GM19395 (cell line): ENCODE measurements around the gene CLPTM1L.
"Not testable (repeated sequence)": the region's sequence is repeated elsewhere in the genome, so short reads cannot be mapped to it uniquely, and the experiment has no call there.

Source experiments
- ATAC-seq: cut with Tn5 transposase; IDR thresholded peaks from one replicate; pipeline ENCODE4 v1.9.1; 2021; ENCODE audit warnings: mild to moderate bottlenecking, moderate library complexity; ENCODE audit not compliant: unreplicated experiment

The CLPTM1L gene

DNA sequence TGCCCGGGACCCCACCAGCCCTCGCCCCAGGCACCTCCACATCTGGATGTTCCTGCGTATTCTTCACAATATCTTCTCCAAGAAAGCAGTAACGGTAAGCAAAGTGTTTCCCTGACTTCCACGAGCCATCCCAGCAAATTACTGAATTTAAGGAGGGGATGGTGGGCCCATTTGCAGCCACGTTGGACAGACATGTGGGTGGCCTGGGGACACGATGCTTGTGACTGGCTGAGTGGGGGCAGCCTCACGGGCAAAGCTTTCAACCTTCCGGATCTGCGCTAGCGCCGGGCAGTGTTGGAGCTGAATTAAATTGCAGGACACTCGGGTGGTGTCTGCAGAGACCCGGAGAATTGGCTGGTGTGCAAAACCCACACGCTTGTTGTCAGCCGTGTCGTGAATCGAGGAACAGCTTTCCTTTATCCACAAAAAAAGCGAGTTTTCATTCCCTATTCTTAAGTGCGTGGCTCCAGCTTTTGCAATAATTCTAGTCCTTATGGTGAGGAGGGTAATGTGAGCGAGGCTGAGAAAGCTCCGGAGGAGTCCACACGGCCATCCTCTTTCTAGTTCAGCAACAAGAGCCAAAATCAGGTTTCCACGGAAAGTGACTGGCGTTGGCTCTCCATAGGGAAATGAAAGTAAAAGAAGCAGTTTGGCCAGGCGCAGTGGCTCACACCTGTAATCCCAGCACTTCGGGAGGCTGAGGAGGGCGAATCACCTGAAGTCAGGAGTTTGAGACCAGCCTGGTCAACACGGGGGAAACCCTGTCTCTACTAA lies 17.5 kb upstream of the CLPTM1L start:
- no peak for ATAC-seq

DNA sequence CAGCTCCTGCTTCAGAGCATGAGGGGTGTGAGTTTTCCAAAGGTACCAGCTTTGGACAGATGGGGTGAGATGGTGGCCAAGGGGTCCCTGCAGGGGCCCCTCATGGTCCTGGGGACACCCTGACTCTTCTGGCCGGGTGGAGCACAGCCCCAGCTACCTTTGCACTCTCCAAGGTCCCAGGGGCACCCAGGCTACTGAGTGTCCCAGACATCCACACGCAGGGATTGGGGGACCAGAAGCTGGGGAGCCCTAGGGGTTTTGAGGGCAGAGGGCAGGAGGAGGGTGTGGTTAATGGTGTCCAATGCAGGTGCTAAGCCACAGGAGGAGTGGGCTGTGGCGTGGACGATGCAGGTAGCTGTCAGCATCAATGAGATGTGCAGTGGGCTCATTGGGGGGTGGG lies 16.0 kb upstream of the CLPTM1L start:
- ATAC-seq: no peak

DNA sequence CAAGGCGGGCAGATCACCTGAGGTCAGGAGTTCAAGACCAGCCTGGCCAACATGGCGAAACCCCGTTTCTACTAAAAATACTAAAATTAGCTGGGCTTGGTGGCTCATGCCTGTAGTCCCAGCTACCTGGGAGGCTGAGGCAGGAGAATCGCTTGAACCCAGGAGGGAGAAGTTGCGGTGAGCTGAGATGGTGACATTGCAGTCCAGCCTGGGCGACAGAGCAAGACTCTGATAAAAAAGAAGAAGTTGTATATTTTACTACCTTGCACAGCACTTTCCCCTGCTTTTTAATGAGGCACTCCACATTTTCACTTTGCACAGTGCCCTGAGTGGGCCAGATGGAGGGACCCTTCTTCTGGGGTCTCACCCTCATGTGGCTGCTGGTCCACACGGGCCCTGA lies 15.5 kb upstream of the CLPTM1L start:
- not testable (repeated sequence) for ATAC-seq

DNA sequence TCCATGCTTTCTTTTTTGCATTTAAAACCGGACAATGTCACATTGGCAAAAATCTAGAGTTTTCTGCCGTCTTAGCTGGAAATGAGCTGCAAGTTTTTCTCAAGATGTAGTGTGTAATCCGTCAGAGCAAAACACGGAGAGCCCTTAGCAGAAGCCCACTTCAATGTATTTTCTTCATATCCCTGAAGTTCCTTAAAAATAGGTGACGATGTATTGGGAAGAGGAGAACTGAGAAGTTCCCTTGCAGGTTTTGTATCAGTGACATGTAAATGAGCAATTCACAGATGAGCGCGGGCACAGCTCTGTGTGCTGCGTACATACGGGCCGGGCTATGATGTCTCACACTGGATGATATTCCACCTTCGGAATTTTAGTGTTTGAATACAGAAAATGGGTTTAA lies 14.8 kb upstream of the CLPTM1L start:
- no peak for ATAC-seq

DNA sequence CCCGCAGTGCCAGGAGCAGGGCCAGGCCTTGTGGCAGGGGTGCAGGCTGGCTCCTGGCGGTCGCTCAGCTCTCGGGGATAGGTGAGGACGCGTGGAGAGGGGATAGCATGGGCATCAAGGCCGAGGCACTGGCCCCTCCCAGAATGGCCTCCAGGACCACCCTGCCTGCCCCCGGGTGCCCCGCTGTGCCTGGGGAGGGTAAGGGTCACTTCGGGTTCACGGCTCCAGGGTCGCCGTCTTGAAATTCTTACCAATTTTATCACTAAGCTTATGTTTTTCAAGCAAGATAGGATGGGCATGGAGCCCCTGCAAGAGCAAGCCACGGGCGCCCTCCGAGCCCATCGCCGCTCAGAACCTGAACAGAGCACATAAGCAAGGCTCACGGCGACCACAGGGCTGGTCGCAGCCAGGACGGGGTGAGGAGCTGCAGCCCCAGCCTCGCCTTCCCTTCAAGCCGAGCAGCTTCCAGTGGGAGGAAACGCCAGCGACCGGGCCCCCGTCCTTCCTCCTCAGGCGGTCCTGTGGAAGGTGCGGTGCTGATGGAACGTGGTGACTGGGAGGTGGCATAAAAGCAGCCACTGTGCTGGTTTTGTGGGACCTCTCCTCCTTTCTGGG lies 14.2 kb upstream of the CLPTM1L start:
- no peak for ATAC-seq

DNA sequence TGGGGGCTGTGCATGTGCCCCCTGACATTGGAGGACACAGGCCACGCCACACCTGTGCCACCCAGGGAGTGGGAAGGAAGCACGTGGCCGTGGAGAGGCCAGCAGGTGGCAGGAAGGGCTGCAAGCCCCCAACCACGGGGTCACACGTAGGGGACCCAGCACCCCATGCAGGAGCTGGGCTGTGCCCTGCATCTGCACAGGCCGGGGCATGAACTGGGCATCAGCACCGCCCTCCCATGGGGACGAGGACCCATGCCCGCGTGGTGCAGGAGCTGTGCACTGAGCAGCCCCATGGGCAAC lies 13.8 kb upstream of the CLPTM1L start:
- ATAC-seq: no peak

DNA sequence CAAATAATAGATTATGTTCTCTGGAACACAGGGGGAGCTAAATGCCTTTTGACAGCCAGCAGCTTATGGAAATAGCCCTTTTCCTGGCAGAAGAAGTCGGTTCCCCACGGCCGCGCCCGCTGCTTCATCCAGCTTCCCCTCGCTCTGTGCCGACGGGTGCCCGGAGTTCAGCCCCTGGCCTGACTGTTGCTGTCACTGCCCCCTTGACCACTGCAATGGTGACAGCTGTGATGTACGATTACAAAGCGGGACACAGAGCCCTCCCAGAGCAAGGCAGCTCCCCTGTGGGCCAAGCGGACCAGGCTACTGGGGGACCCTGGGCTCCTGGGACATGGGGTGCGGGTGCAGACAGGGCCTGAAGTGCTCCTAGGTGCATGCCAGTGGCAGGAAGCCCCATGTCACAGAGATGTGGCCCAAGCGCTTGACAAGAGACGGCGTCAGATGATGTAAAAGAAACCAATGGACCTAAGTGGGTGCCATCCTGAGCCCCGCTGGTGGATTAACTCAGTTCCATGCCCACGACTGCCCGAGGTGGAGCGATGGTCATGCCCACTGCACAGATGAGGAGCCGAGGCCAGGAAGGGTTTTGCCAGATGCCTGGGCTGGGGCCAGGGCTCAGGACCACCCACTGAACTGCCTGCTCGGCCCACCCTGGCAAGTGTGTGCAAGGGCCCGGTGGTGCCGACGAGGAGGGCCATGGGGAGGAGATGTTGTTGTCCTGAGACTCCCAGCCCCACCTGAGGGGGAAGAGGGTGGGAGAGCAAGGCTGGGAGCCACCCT lies 13.2 kb upstream of the CLPTM1L start:
- ATAC-seq: no peak

DNA sequence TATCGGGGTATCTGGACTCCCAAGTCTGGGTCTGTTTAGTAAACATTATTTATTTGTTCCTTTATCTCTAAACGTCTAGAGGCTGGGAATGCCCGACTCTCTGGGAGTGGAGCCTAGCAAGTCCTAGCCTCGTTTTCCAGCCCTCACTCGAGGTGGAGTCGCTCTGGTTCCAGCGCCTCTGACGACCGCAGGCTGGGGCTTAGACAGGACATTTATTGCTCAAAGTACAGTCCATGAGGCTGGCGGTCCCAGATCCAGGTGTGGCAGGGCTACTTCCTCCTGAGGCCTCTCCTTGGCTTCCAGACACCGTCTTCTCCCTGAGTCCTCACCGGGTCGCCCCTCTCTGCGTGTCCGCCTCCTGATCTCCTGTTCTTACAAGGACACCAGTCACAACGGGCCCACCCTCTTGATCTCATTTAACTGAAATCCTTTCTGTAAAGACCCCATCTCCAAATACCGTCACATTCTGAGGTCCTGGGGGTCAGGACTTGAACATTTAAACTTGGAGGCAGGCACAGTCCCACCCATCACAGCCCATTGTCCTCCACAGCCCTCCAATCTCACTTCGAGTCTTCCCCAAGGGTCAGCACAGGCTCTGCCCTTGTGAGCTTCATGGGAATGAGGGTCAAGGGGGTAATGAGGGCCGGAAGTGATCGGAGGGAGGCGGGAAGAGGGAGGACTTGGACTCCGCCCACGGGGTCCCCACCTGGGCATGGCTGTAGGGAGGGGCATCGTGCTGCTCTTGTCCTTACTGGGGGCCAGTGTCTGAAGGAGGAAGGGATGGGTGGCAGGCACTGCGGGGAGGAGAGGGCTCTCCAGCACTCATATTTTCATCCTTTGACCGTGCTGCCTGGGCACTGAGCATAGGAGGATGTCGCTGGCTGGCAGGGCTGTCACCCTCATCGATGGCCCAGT lies 12.2 kb upstream of the CLPTM1L start:
- no peak for ATAC-seq

DNA sequence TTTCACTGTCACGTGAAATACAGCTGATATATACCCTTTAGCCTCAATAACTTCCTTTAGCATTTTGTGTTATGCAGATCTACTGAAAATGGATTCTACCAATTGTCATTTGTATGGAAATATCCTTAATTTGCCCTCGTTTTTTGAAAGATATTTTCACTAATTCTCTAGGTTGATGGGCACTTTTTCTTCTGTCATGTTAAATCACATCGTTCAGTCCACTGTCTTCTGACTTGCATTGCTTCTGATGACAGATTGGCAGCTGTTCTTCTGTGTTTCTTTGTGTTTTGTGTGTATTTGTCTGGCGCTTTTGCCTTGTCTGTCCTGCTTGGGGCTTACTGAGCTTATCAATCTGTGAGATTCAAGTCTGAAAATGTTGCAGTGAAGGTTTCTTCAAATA lies 9.7 kb upstream of the CLPTM1L start:
- no peak for ATAC-seq

DNA sequence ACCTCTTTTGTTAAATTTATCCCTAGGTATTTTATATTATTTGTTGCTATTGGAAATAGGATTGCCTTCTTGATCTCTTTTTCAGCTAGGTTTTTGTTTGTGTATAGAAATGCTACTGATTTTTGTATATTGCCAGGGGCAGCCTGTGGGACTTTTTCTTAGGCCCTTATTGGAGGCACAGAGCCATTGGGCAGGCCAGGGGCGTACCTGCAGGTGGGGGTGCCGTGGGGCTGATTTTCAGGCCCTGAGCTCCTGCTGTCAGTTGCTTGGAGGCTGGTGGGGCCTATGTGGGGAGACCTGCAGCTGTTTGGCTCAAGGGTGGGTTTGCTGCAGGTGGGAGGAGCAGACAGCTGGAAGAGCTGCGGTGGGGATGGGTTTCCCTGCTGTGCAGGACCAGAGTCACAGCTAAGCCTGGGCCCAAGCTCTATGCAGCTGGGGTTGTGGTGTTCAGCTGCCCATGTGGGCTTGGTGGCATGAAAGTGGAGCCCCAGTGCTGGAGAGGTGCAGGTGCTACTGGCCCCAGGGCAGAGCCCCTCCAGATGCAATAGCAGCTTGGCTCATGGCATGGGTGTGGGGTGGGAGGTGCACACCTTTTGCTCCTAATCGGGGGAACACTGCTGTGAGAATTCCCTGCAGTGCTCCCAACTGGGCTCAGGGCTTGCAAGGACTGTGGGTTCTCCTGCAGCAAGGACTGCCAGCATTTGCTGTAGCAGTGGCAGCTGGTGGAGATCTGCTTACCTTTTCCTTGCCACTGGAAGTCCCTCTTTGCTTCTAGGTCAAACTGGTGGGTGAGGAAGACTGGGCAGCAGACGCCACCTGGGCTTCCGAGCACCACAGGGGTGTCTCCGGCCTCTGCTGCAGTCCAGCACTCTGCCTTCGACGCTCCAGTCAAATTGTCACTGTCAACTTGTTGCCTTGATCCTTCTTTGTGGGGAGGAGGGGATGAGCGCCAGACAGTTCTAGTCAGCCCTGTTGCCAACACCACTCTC lies 7.6 kb upstream of the CLPTM1L start:
- ATAC-seq: no peak

DNA sequence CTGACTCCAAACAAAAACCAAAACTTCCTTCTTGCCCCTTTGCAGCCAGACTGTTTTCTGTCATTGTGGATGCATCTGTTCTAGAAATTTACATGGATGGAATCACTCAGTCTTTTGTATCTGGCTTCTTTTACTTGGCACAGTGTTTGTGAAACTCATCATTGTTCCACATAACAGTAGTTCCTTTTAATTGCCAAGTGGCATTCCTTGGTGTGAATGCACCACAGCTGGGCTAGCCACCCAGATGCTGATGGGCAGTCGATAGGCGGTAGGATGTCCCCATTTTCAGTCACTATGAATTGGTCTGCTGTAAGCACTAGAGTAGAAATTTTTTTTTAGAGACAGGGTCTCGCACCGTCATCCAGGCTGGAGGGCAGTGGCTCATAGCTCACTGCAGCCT lies 6.3 kb upstream of the CLPTM1L start:
- ATAC-seq: no peak

DNA sequence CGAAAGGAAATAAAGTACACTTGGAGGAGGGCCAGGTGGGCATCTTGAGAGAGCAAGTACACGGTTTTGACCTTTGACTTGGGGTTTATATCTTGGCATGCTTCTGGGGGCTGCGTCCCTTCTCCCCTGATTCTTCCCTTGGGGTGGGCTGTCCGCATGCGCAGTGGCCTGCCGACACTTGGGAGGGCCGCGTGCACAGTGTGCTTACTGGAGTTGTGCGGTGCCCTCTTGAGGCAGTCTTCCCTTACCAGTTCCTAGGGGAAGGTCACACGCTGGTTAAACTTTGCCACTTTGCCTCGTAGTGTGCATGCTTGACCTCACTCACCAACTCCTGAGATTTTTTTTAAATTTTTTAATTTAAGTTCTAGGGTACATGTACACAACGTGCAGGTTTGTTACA lies 4.3 kb upstream of the CLPTM1L start:
- no peak for ATAC-seq

DNA sequence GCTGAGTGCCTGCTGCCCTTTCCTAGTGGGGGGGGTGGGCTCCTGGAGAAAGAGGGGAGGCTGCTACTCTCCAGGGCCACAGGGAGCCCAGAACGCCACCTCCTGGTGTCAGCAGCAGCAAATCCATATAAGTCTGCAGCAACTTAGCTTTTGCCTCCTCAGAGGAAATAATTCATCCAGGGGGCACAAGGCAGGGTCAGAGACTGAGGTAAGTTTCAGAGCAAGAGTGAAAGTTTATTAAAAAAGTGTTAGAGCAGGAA lies 4.0 kb upstream of the CLPTM1L start:
- no peak for ATAC-seq

DNA sequence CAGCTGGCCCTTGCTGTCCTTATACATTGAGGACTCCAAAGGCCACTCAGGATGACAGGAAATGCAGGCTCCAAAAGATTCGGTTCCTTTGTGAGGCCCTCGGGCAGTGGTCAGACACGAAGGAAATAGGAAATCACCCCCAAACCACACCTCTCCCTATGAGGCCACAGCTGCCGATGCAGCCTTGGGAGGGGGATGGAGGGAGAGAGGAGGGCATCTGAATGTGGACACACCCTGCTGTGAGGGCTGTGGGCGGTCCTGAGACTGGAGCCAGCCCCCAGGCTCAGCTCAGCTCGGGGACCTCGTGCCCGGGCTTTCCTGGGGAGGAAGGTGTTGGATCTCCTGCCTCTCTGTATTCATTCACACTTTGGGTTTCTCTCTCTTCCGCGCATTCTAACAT lies 2.7 kb upstream of the CLPTM1L start:
- no peak for ATAC-seq

DNA sequence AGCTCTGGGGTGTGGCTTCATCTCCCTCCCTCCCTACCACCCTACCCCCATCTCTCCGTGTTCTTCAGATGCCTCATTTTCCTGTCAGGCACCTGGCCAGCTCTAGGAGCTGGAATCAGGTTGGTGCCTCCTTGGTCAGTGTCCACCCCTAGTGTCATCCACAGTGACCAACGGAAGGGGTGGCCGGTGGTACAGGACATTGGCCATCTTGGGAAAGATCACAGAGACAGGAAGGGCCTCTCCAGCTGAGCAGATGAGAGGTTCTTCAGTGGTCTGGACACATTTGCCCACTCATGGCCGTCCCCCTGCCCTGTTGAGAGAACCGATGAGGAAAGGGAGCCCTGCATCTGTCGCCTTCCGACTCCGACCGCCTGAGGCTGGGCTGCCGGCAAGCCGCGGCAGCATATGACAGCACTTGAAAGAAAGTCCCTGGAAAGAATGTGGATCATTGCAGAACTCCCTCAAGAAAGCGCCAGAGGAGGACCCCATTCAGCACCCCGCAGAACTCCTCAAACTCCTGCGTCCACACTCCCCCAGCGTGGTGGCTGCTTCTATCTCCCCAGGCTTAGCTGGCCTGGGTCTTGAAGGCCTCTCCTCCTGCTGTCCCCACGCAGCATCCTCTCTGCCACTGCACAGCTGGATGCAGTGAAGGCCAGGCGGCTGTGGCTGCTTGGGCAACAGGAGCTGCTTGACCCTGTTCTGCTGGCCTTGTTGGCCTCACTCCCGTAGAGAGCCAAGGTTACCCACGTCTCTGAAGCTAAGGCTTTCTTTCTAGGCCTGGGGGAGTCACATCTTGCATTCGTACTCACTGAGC lies 1.9 kb upstream of the CLPTM1L start:
- no peak for ATAC-seq

DNA sequence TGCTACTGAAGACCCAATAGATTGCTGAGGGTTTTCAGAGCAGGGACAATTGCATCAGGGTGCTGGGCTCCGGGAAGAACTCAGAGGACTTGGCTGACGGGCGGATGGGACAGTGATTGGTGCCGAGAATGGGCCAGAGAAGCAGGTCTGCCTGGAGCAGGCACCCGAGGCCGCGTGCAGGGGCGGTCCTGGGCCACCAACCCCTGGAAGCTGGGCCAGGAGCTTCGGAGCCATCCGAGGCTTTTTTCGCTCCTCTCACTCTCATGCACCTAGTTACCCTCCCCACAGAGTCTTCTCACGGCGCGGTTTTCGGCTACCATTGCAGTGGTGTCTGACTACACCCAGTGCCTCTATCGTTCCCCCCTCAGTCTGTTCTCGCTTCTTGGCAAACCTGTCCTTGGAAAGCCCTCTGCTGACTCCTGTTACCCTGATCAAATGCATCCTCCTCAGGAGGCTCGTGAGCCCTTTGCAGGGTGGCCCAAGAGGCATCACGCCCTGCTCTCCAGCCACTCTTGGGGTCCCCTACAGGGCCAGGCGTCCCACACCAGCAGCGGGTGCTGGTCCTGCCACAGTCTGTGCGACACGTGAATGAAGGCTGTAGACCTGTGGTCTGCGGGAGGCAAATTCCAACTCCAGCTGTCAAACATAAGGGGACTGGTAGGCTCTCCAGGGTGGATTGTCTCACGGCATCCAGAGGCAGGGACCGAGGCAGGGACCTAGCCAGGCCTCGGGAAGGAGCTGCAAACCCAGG lies 1.2 kb upstream of the CLPTM1L start:
- no peak for ATAC-seq

DNA sequence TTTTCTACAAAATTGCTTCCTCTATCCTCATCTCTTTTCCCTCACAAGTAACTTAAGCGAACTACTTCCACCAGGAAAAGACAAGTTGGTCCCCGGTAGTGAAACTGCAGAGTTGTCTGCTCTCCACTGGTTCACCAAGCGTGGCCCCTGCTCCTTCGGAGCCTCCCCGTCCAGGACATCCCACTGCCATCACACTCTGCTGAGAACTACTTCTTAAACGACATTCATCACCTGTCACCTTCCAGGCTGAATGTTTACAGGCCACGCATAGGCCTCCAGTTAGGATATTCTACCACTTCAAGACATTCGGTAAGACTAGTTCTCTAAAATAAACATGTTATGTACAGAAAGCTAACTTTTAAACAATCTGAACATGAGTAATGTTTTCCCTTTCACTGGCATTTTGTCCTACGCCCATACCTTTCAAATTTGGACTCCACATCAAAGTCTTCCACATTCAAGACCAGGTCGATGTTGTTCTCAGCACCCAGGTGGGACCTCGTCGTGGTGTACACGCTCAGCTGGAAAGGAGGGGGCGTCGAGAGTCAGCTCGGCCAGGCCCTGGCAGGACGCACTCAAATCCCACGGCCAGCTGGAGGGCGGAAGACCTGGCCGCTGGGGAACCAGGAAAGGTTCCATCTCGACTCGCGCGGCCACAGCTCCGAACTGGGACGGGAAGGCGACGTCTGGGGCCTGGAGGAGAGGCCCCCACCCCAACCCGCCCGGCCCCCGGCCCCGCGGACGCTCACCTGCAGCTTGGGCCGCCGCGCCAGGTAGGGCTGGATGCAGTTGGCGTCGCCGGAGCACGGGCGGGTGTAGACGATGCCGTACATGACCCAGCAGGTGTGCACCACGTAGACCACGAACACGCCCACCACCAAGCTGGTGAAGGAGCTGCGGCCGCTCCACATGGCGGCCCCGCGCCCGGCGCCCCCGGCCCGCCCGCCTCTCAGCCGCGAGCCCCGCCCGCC lies 683 bp downstream of the CLPTM1L start:
- ATAC-seq: peak; percentile 22

DNA sequence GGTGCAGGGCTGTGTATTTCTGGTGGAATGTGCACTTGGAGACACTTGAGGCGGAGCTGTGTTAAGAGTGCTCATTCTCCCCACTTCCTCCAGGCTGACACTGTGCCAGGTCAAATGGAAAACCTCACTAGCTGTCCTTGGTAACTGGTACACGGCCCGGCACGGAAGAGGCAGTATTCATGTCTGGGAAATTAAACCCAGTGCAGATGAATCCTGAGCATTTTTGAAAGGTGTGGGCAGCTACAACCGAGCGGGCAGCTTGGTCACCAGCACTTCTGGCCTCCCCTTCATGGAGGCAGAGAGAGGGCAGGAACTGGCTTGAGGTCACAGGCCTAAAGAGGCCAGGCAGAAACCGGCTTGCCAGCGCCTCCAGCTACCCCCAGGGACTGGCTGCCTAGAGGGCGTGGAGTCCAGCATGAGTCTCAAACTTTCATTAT lies 1.6 kb downstream of the CLPTM1L start:
- no peak for ATAC-seq
